Stimulated activated CD8-positive, alpha-beta memory T cell treated with anti-CD3 and anti-CD28 coated beads, Interleukin-15, amount 100 ng/mL, for 48 hours (primary cell): ENCODE measurements around the gene SLC9C1.

Experiments
- DNase-seq, 2 donors: peaks; one replicate each; pipeline ENCODE4 v3.0.0-alpha.2; 2020; ENCODE audit warnings: low read depth in 2 of 2

SLC9C1 gene

DNA sequence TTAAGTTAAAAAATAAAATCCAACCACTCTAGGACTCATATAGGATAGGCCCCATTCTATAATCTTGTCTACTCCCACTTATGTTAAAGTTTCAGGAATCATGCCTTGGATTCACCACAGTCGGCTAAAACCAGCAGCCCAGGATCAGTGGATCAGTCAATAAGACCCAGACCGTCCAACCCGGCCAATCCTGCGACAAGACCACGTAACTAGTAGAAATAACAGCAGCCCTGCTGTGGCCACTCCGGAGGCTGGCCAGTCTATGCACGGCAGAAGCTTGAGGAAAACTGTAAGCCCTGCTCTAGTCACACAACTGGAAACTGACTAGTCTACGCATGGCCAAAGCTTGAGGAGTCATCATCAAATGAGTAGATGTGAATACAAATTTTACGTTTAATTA is 12.8 kb upstream of the SLC9C1 start:
- no peak for DNase-seq

- no peak for DNase-seq
Observed at GRCh38 chr3:112304611-112305010, 10.6 kb upstream of the SLC9C1 start.

DNA sequence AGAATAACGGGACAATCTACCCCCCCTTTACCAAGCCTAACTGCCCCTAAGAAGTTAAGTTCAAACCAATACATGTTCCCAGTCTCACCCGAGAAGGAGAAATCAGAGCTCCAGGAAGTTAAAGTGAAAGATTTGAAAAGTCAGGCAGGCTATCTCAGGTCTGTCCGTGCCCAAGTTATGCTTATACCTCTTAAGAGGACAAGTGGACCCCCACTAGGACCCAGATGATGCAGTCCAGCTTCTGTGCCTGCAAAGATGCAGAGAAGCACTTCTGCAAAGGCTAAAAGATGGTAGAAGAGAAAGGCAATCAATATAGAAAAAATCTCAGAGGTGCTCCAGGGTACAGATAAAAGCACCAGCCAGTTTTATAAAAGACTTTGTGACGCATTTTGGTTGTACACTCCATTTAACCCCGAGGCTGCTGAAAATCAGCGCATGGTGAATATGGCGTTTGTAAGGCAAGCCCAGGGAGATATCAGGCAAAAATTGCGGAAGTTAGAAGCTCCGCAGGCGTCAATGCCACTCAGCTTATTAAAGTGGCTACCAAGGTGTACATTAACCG is 9.8 kb upstream of the SLC9C1 start:
- no peak for DNase-seq

DNA sequence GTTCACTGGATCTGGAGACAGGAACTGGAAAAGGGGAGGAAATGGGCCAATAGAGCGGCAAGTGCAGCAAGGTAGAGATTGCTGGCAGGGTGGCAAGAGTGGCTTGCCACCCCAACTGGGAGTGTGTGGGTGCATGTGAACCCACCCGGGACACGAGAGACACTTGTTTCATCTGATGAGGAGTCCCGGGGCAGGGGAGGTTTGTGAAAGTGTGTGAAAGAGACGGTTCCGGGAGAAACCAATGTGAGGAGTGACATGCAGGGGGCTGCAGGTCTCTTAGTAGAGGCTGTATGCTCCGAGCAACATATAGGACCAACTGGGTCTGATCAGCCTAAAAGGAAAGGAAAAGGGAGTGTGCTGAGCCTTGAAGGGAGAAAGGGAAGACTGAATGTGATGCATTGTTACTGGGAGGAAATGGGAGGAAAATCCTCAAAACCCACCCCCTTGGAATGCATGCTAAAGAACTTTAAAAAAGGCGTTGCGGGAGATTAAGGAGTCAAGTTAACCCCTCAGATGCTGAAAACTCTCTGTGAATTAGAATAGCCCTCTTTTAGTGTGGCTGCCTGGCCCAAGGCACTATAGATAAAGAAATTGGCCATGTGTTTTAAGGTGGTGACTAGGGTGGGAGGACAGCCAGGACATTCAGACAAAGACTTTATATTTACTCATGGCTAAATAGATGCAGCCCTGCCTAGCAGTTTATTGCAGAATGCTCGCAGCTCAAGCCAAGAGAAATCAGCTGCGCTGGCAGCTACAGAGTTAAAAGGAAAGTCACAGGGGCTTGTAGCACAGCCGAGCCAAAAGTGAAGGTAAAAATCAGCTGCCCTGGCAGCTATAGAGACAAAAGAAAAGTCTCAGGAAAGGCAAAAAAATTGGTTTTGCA is 9.1 kb upstream of the SLC9C1 start:
- no peak for DNase-seq

- no peak for DNase-seq
Observed at GRCh38 chr3:112302150-112302830, 8.3 kb upstream of the SLC9C1 start.

DNA sequence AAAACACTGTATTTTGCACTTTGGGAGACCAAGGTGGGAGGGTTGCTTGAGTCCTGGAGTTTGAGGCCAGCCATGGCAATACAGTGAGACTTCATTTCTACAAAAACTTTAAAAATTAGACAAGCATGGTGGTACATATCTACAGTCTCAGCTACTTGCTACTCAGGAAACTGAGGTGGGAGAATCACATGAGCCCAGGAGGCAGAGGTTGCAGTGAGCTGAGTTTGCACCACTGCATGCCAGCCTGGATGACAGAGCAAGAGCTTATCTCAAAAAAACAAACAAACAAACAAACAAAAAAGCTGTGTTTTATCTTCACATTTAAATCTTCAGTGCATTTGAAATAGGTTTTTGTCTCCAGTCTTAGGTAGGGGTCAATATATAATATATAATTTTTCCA is 4.8 kb upstream of the SLC9C1 start:
- no peak for DNase-seq

GRCh38 chr3:112297714-112298113 is 3.7 kb upstream of the SLC9C1 start:
- DNase-seq, result no peak

GRCh38 chr3:112289011-112289410 is 5.0 kb downstream of the SLC9C1 start:
- no peak for DNase-seq

DNA sequence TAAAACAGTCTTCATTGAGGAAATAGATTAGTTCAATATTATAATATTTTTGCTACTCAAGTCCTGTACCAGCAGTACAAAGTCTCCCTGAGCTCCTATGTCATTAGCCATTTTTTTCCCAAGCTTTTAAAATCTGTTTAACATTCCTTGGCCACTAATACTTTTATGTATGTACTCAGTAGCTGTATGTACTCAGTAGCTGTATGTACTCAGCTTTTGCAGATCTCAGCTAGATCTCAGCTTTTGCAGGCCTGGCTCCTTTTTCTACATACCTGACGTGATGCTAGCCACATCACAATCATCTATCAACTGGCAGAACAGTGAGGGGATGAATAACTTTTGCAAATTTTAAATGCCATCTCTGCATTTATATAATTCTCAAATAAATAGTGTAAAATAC is 13.8 kb downstream of the SLC9C1 start:
- no peak for DNase-seq

- DNase-seq, result no peak
Observed at GRCh38 chr3:112273536-112273935, 20.5 kb downstream of the SLC9C1 start.

DNA sequence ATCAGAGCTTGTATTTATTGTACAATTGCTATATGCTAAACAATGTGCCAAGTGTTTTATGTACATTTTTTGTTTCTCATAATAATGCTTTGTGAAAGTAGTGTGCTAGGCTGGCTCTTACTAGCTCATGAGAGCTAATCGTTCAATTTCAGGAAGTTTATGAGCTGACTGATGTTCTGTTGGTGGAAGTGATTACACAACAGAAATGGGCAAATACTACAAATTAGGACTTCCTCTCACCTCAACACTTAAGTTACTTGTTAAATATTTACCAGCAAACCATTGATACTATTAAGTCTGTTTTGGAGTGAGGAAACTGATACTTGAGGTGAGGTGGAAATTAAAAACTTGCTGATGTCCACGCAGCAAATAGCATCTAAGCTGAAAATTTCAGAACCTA is 32.3 kb downstream of the SLC9C1 start:
- no peak for DNase-seq

- DNase-seq, result no peak
Observed at GRCh38 chr3:112260563-112260962, 33.5 kb downstream of the SLC9C1 start.

DNA sequence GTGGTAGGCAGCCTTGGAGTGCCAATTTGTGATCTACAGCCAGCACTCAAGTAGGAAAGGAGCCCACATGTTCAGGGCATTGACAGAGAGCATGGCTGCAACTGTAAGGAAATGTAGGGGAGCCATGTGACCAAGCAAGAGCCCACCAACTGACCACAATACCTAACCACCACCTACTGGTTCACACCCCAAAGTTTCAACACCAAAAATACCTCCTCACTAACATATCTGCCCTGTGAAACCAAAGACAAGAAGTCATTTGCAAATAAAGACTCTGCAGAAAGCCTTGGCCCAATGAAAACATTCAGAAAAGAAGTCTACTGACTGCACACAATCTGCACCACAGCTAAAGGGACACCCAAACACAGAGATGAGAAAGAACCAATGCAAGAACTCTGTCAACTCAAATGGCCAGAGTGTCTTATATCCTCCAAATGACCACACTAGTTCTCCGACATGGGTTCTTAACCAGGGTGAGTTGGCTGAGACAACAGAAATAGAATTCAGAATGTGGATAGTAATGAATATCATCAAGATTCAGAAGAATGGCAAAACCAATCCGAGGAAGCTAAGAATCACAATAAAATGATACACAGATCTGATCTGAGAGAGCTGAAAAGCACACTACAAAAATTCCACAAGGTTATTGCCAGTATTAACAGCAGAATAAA is 40.6 kb downstream of the SLC9C1 start:
- no peak for DNase-seq

- no peak for DNase-seq
Observed at GRCh38 chr3:112247900-112248299, 46.1 kb downstream of the SLC9C1 start.

DNA sequence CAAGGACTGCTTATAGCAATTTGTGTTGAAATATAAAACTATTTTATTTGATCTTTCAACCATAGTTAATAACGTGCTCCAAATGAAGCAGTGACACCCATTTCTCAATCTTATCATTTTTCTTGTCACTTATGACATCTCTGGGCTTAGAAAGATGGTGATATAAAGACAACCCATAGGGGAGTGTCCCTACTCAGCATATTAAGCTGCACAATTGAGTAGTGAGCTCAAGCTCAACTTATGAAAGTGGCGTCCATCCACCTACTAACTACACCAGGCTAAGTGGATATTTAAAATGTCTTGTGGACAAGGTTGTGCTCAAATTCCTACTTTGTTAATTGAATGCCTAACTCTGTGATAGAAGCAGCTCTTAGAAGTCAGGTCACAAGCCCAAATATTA is 46.7 kb downstream of the SLC9C1 start:
- DNase-seq, result no peak

- DNase-seq, result no peak
Observed at GRCh38 chr3:112233083-112233482, 60.9 kb downstream of the SLC9C1 start.

- no peak for DNase-seq
Observed at GRCh38 chr3:112231727-112232126, 62.3 kb downstream of the SLC9C1 start.

DNA sequence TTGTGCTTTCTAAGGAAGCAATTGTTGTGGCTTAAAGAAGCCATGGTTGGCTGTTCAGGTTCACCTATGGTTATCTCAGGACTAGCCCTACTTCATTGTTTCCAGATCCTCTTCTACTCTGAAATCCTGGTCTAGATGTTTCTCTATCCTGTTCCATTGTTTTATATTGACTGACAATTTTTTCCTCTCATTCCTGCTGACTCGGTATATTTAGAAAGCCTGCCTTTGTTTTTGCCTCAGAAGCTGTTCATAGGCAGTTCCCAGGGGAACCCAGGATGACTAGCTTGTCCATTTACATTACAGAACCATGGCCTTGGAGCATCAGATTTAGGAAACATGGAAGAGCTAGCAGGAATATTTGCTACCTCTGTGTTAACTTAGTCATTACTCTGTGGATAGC is 64.0 kb downstream of the SLC9C1 start:
- no peak for DNase-seq

GRCh38 chr3:112228786-112229185 is 65.2 kb downstream of the SLC9C1 start:
- DNase-seq, result no peak

DNA sequence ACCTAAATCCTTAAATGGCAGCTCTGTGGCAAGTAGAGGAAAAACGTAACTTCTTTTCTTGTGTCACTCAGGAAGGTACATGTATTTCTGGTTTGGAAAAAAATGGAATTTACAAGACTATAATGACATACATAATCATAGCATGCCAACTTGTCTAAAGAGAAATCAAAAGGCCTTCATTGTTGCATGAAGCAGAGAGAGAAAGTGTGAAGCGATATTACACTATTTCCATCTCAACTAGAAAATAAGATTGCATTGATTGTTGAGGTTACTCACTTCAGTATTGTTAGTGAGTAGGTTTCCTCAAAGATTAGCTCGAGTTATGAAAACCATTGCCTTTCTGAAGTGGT is 93.7 kb downstream of the SLC9C1 start:
- no peak for DNase-seq

DNA sequence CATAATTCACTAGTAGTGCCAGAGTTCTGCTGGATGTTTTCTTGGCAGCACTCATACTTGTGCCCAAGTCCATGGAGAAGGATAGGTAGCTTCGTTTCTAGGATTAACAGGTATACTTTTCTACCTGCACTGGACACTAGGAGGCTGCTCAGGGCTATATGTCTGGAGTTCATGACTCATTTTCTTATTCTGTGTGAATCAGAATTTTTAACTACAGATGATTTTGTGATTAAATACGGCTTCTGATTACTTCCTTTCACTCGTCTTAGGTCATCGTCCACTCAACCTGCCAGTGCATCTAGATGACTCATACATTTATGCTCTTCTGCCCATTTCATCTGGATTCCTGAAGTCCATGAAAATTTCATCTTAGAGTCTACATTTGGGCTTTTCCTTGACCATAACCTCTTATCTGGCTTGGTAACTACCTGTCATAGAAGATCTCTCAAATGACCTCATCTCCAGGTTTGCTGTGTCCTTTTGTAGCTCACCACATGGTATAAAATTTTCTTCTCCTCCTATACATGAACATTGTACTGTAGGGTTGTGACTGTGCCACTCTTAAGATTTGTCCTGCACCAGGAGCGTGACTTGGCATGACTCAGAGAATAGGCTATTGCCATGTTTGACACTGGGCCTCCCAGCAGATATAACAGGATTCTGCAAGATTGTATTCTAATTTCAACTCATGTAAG is 94.2 kb downstream of the SLC9C1 start:
- no peak for DNase-seq

- DNase-seq, result no peak
Observed at GRCh38 chr3:112197131-112197530, 96.9 kb downstream of the SLC9C1 start.
